HepG2 (cell line): ENCODE data around the gene DSTN. TPM values are rescaled to one million over a fixed set of nuclear protein-coding genes. Genes with fewer than 3 reads are reported as not detected.

Experiments used
- BCL6 ChIP-seq: IDR thresholded peaks from 2 replicates; pipeline ENCODE4 v1.6.1; 2016; ENCODE audit warnings: missing genetic modification reagents, missing compliant biosample characterization
- KAT2B ChIP-seq: fragments of 150-350 bp; IDR thresholded peaks from 2 replicates; pipeline ENCODE4 v1.6.1; 2014; ENCODE audit warnings: low read depth, low read length, borderline replicate concordance
- KLF6 ChIP-seq: IDR thresholded peaks from 2 replicates; pipeline ENCODE4 v1.8.0; 2016; ENCODE audit warnings: missing biosample characterization, missing genetic modification reagents
- KLF9 ChIP-seq: IDR thresholded peaks from 2 replicates; pipeline ENCODE4 v1.6.1; 2016; ENCODE audit warnings: low read depth
- MAFK ChIP-seq, 2 experiments: IDR thresholded peaks in 1 of 2; conservative IDR thresholded peaks in 1 of 2; 2 replicates each; pipeline ENCODE4 v1.6.1; 2011; ENCODE audit warnings: improper control_type of control experiment in 2 of 2, low read length in 2 of 2
- MAZ ChIP-seq, 2 experiments: sonication (generic) in 1 of 2; formaldehyde crosslinking in 1 of 2; IDR thresholded peaks; 2 replicates each; pipeline versions ENCODE4 v1.5.0 to v1.6.1; 2012 to 2020; ENCODE audit warnings: low read depth in 2 of 2, mild to moderate bottlenecking in 2 of 2, borderline replicate concordance in 1 of 2, improper control_type of control experiment in 1 of 2, low read length in 1 of 2, missing genetic modification reagents in 1 of 2, moderate library complexity in 1 of 2
- NCOA2 ChIP-seq: sonication (generic); formaldehyde crosslinking; IDR thresholded peaks from 2 replicates; pipeline ENCODE4 v1.8.0; 2022; ENCODE audit warnings: inconsistent platforms
- NKX3-1 ChIP-seq: sonication (generic); formaldehyde crosslinking; IDR thresholded peaks from 2 replicates; pipeline ENCODE4 v1.5.0; 2020; ENCODE audit warnings: missing genetic modification reagents
- POGZ ChIP-seq: sonication (generic); formaldehyde crosslinking; IDR thresholded peaks from 2 replicates; pipeline ENCODE4 v1.4.0; 2020; ENCODE audit warnings: mild to moderate bottlenecking, missing genetic modification reagents
- POLR2G ChIP-seq: fragments of 200-400 bp; formaldehyde crosslinking; IDR thresholded peaks from 2 replicates; pipeline ENCODE4 v1.6.1; 2018; ENCODE audit warnings: mild to moderate bottlenecking, low read depth, low read length, moderate library complexity
- WIZ ChIP-seq: sonication (generic); formaldehyde crosslinking; IDR thresholded peaks from 2 replicates; pipeline ENCODE4 v1.5.1; 2020; ENCODE audit warnings: mild to moderate bottlenecking, missing genetic modification reagents
- ZNF101 ChIP-seq: sonication (generic); formaldehyde crosslinking; IDR thresholded peaks from 2 replicates; pipeline ENCODE4 v1.4.0; 2020; ENCODE audit warnings: mild to moderate bottlenecking, low read depth, missing genetic modification reagents, borderline replicate concordance
- ZNF143 ChIP-seq: sonication (generic); formaldehyde crosslinking; IDR thresholded peaks from 2 replicates; pipeline ENCODE4 v1.4.0; 2020; ENCODE audit warnings: missing genetic modification reagents
- ZNF24 ChIP-seq: fragments of 450-650 bp; IDR thresholded peaks from 2 replicates; pipeline ENCODE4 v1.6.1; 2017; ENCODE audit warnings: antibody characterized with exemption, mild to moderate bottlenecking
- ZNF549 ChIP-seq: sonication (generic); formaldehyde crosslinking; IDR thresholded peaks from 2 replicates; pipeline ENCODE4 v1.5.0; 2020; ENCODE audit warnings: missing genetic modification reagents
- ZNF737 ChIP-seq: sonication (generic); formaldehyde crosslinking; IDR thresholded peaks from 2 replicates; pipeline ENCODE4 v1.5.0; 2020; ENCODE audit warnings: missing genetic modification reagents, mild to moderate bottlenecking, borderline replicate concordance
- ZNF775 ChIP-seq: sonication (generic); formaldehyde crosslinking; IDR thresholded peaks from 2 replicates; pipeline ENCODE4 v1.4.0; 2020; ENCODE audit warnings: missing genetic modification reagents, mild to moderate bottlenecking, moderate library complexity, borderline replicate concordance
- ZNF790 ChIP-seq: sonication (generic); formaldehyde crosslinking; IDR thresholded peaks from 2 replicates; pipeline ENCODE4 v1.8.0; 2022; ENCODE audit warnings: missing genetic modification reagents, mild to moderate bottlenecking, borderline replicate concordance
- ZNF878 ChIP-seq: sonication (generic); formaldehyde crosslinking; IDR thresholded peaks from 2 replicates; pipeline ENCODE4 v1.8.1; 2023; ENCODE audit warnings: mild to moderate bottlenecking, missing genetic modification reagents, moderate library complexity
- polyA plus RNA-seq, 8 experiments: library from polyadenylated mRNA; depleted of rRNA in 3 of 8; stranded (reverse) in 7 of 8; unstranded in 1 of 8; fragments of >200 nt; fragmentation: Illumina TruSeq in 4 of 8; extraction: Trizol in 4 of 8; gene quantifications; 2 replicates each; pipeline versions ENCODE4 v1.2.1 to v1.2.3, GENCODE V29; 2011 to 2016; ENCODE audit warnings: low read depth in 4 of 8, missing spikeins in 1 of 8, mixed read lengths in 1 of 8; ENCODE audit not compliant: insufficient read depth in 1 of 8
- total RNA-seq, 5 experiments: library from RNA; depleted of rRNA; stranded (reverse); fragments of >200 nt; fragmentation: Illumina TruSeq; extraction: Trizol; gene quantifications; 2 replicates each; pipeline ENCODE4 v1.2.3, GENCODE V29; 2016; ENCODE audit warnings: low read depth in 1 of 5
- TF ChIP-seq, protein P1 (sequence below): fragments of 450-650 bp; IDR thresholded peaks from 2 replicates; pipeline ENCODE4 v1.6.1; 2017; ENCODE audit warnings: mild to moderate bottlenecking
- TF ChIP-seq, protein P2 (sequence below): sonication (generic); formaldehyde crosslinking; IDR thresholded peaks from 2 replicates; pipeline ENCODE4 v1.5.1; 2020; ENCODE audit warnings: mild to moderate bottlenecking, missing genetic modification reagents, moderate library complexity
- TF ChIP-seq, protein P3 (sequence below): sonication (generic); formaldehyde crosslinking; IDR thresholded peaks from 2 replicates; pipeline ENCODE4 v1.8.1; 2023; ENCODE audit warnings: mild to moderate bottlenecking, inconsistent platforms, moderate library complexity, missing genetic modification reagents, borderline replicate concordance

DSTN gene
- total and polyA plus RNA-seq, 2 of the 13 experiments (the other 11 are each of a cell fraction or from before 2014, with no cell fraction given): 27.6 to 106 TPM

DNA sequence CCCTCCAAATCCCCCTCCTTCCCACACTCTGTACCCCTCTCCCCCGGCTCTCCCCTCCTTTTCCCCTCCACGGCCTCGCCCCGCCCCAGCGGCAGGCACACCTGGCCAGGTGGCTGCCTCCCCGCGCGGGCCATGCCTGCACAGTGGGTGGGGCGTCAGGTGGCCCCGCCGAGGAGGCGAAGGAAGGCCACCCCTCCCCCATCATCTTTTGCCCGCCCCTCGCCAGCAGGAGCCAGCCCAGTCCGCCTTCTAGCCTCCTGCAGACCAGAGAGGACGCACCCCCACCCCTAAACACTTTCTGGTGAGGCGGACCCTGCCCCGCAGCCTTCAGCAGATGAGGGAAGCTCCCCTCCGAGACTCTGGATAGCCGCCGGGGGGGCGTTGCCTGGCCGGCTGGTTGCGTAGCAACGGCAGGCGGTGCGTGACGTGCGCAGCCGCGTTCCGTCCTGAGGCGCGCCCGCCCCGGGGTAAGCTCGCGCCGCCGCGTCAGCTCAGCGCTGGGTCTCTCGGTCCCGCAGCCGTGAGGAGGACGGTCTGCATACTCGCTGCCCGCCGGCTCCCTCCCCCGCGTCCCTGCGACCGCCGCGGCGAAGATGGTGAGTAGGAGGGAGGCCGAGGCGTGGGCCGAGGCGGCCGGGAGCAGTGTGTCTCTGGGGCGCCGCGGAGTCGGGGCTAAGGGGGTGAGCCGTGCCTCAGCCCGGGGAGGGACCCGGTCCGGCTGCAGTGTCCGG is at the start of gene DSTN (continued):
- TF ChIP-seq, protein P1, sequence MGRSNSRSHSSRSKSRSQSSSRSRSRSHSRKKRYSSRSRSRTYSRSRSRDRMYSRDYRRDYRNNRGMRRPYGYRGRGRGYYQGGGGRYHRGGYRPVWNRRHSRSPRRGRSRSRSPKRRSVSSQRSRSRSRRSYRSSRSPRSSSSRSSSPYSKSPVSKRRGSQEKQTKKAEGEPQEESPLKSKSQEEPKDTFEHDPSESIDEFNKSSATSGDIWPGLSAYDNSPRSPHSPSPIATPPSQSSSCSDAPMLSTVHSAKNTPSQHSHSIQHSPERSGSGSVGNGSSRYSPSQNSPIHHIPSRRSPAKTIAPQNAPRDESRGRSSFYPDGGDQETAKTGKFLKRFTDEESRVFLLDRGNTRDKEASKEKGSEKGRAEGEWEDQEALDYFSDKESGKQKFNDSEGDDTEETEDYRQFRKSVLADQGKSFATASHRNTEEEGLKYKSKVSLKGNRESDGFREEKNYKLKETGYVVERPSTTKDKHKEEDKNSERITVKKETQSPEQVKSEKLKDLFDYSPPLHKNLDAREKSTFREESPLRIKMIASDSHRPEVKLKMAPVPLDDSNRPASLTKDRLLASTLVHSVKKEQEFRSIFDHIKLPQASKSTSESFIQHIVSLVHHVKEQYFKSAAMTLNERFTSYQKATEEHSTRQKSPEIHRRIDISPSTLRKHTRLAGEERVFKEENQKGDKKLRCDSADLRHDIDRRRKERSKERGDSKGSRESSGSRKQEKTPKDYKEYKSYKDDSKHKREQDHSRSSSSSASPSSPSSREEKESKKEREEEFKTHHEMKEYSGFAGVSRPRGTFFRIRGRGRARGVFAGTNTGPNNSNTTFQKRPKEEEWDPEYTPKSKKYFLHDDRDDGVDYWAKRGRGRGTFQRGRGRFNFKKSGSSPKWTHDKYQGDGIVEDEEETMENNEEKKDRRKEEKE: no peak
- TF ChIP-seq ZNF790 (CRISPR knock-in tag): 0 out of 2 replicates have a peak, but pooled peaks have one; percentile 40
- no peak for TF ChIP-seq ZNF549
- TF ChIP-seq BCL6: 0 out of 2 replicates have a peak, but pooled peaks have one; percentile 23
- no peak for TF ChIP-seq ZNF24
- TF ChIP-seq ZNF101 (CRISPR knock-in tag): no peak
- no peak for TF ChIP-seq NKX3-1
- TF ChIP-seq ZNF143 (CRISPR knock-in tag): 0 out of 2 replicates have a peak, but pooled peaks have one; percentile 9
- peak; percentile 27; the same call in 1 of the 2 replicates for TF ChIP-seq POGZ (CRISPR knock-in tag)
- TF ChIP-seq KAT2B: no peak; the same call in 1 of the 2 replicates
- no peak for TF ChIP-seq ZNF878 (CRISPR knock-in tag)
- no peak for TF ChIP-seq KLF9 (CRISPR knock-in tag)
- no peak for TF ChIP-seq ZNF775 (CRISPR knock-in tag)
- TF ChIP-seq, protein P2, sequence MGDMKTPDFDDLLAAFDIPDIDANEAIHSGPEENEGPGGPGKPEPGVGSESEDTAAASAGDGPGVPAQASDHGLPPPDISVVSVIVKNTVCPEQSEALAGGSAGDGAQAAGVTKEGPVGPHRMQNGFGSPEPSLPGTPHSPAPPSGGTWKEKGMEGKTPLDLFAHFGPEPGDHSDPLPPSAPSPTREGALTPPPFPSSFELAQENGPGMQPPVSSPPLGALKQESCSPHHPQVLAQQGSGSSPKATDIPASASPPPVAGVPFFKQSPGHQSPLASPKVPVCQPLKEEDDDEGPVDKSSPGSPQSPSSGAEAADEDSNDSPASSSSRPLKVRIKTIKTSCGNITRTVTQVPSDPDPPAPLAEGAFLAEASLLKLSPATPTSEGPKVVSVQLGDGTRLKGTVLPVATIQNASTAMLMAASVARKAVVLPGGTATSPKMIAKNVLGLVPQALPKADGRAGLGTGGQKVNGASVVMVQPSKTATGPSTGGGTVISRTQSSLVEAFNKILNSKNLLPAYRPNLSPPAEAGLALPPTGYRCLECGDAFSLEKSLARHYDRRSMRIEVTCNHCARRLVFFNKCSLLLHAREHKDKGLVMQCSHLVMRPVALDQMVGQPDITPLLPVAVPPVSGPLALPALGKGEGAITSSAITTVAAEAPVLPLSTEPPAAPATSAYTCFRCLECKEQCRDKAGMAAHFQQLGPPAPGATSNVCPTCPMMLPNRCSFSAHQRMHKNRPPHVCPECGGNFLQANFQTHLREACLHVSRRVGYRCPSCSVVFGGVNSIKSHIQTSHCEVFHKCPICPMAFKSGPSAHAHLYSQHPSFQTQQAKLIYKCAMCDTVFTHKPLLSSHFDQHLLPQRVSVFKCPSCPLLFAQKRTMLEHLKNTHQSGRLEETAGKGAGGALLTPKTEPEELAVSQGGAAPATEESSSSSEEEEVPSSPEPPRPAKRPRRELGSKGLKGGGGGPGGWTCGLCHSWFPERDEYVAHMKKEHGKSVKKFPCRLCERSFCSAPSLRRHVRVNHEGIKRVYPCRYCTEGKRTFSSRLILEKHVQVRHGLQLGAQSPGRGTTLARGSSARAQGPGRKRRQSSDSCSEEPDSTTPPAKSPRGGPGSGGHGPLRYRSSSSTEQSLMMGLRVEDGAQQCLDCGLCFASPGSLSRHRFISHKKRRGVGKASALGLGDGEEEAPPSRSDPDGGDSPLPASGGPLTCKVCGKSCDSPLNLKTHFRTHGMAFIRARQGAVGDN: peak; percentile 90
- TF ChIP-seq POLR2G: peak; percentile 91
- no peak; the same call in 1 of the 2 replicates for TF ChIP-seq MAZ (IDR thresholded peaks at IDR 0.05; ENCODE audit: borderline replicate concordance, low read depth, low read length)
- TF ChIP-seq MAZ (CRISPR knock-in tag; IDR thresholded peaks at IDR 0.05; ENCODE audit: low read depth): peak; percentile 78; the same call in 1 of the 2 replicates
- TF ChIP-seq WIZ (CRISPR knock-in tag): peak; percentile 63; the same call in 1 of the 2 replicates
- TF ChIP-seq NCOA2 (CRISPR knock-in tag): no peak
- TF ChIP-seq MAFK (conservative IDR thresholded peaks at IDR 0.05 in 1 of 2, IDR thresholded peaks at IDR 0.05 in 1 of 2; ENCODE audit: low read length in 2 of 2): no peak
- TF ChIP-seq ZNF737: no peak
- TF ChIP-seq, protein P3, sequence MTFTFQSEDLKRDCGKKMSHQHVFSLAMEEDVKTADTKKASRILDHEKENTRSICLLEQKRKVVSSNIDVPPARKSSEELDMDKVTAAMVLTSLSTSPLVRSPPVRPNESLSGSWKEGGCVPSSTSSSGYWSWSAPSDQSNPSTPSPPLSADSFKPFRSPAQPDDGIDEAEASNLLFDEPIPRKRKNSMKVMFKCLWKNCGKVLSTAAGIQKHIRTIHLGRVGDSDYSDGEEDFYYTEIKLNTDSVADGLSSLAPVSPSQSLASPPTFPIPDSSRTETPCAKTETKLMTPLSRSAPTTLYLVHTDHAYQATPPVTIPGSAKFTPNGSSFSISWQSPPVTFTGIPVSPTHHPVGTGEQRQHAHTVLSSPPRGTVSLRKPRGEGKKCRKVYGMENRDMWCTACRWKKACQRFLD (CRISPR knock-in tag): no peak; the same call in 1 of the 2 replicates
- TF ChIP-seq KLF6 (CRISPR knock-in tag): peak; percentile 79; the same call in 1 of the 2 replicates
